Activated CD8-positive, alpha-beta memory T cell treated with anti-CD3 and anti-CD28 coated beads, Interleukin-2, amount 10 ng/mL, durations not matched to agents 7 days and 5 days (primary cell): ENCODE results near the gene DCLK1. TPM values are rescaled to one million over a fixed set of nuclear protein-coding genes. Genes with fewer than 3 reads are reported as not detected.

Experiments
- ATAC-seq: fragments of 150-1000 bp; cut with Tn5 transposase; one replicate; pipeline ENCODE4 v1.10.0; 2021; ENCODE audit warnings: moderate library complexity
- CTCF ChIA-PET: fragments of 350-600 bp; sonication (Branson Sonifier 250); formaldehyde crosslinking; loops from one replicate; lab custom pipeline; 2021; ENCODE audit warnings: antibody characterized with exemption; lab: Charles Lee
- DNase-seq: peaks from one replicate; pipeline ENCODE4 v3.0.0-alpha.2; 2020
- H3K27ac Mint-ChIP-seq: one replicate; pipeline ENCODE4 v1.8.0; 2021; ENCODE audit warnings: mild to moderate bottlenecking, mixed read lengths
- H3K27me3 Mint-ChIP-seq: one replicate; pipeline ENCODE4 v1.8.0; 2021; ENCODE audit warnings: mixed read lengths
- H3K36me3 Mint-ChIP-seq: one replicate; pipeline ENCODE4 v1.8.0; 2021; ENCODE audit warnings: mild to moderate bottlenecking, mixed read lengths
- H3K4me1 Mint-ChIP-seq: one replicate; pipeline ENCODE4 v1.8.0; 2021; ENCODE audit warnings: mixed read lengths
- H3K4me3 Mint-ChIP-seq: one replicate; pipeline ENCODE4 v1.8.0; 2021; ENCODE audit warnings: mild to moderate bottlenecking, moderate library complexity, mixed read lengths
- H3K9me3 Mint-ChIP-seq: one replicate; pipeline ENCODE4 v1.8.0; 2022; ENCODE audit warnings: low read depth, mixed read lengths
- total RNA-seq, 2 experiments: library from RNA; stranded (reverse); gene quantifications; one replicate each; pipeline ENCODE4 v1.2.3, GENCODE V29; 2021

Gene DCLK1
- total RNA-seq, 2 experiments from 2014 or later = not detected

DNA sequence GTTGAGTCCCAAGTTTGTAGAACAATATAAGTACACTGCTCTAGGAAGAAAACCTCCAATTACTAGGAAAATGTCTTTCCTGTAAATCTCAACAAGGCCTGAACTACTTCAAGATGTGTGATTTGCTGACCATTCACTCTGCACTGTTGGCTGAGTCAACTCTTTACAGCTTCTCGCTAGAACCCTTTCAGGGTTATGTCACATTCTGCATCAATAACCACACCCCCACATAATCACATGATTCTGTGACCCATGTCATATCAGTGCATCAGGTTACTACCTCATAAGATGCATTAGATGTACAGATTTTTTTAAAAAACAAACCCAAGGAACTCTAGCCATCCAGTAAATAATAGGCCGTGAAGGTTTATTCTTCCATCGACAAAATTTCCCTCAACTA lies 16.1 kb upstream of the DCLK1 start:
- H3K27ac Mint-ChIP-seq = no peak overlapping the region
- H3K9me3 Mint-ChIP-seq = peaks cover 2% of the 10 kb centered on the region
- CTCF ChIA-PET = no interaction called here
- no peaks in the 10 kb centered on the region for H3K36me3 Mint-ChIP-seq
- DNase-seq (no peak), ATAC-seq (no peak)
- H3K27me3 Mint-ChIP-seq = no peaks in the 10 kb centered on the region
- H3K4me3 Mint-ChIP-seq = no peak overlapping the region
- no peaks in the 10 kb centered on the region for H3K4me1 Mint-ChIP-seq

DNA sequence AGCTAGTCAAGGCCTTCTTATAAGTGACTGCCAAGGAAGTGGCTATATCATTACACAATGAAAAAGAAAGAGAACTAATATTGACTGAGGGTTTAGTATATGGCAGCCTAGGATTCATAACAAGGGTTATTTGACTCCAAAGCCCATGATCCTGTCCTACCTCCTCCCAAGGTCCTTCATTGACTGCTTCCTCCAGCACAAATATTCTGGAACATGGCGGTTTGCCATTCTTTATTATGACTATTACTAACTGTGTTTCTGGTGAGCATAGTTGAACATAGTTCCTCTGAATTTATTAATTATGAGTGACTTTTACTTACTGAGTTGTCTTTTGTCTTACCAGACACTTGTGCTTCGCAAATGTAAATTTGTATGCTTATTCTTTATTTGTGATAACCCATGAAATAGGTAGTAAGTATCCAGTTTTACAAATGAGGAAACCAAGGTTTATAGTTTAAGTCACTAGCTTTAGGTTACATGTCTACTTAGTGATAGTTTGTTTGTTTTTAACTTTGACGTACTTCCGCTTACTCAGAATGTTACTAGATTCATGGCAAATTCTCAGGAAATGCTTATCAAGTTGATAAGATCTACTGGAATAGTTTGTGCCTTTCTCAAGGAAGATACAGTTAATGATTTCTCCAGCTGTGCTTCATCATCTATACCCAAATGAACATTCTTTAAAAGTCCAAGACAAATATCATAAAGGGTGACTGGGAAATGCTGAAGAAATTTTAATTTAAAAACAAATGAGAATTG lies 15.5 kb upstream of the DCLK1 start:
- DNase-seq = no peak
- H3K27me3 Mint-ChIP-seq = no peaks in the 10 kb centered on the region
- H3K9me3 Mint-ChIP-seq = peaks cover 2% of the 10 kb centered on the region
- no peaks in the 10 kb centered on the region for H3K4me1 Mint-ChIP-seq
- no peaks in the 10 kb centered on the region for H3K36me3 Mint-ChIP-seq
- CTCF ChIA-PET = no interaction called here
- no peak overlapping the region for H3K27ac Mint-ChIP-seq
- no peak overlapping the region for H3K4me3 Mint-ChIP-seq
- no peak for ATAC-seq

DNA sequence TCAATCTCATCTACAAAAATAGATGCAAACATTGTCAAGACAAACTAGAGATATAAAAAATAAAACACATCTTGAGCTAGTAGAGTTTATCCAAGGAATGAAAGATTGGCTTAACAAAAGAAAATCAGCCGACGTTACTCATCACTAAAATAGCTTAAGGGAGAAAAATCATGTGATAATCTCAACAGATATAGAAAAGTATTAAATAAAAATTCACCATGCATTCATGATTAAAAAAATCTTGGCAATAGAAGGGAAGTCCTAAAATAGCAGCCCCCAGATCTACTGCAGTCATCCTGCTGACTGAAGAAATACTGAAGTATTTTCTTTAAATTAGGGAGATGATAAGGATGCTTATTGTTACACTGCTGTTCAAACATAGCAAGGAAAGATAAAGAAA lies 12.6 kb upstream of the DCLK1 start:
- H3K36me3 Mint-ChIP-seq = no peaks in the 10 kb centered on the region

DNA sequence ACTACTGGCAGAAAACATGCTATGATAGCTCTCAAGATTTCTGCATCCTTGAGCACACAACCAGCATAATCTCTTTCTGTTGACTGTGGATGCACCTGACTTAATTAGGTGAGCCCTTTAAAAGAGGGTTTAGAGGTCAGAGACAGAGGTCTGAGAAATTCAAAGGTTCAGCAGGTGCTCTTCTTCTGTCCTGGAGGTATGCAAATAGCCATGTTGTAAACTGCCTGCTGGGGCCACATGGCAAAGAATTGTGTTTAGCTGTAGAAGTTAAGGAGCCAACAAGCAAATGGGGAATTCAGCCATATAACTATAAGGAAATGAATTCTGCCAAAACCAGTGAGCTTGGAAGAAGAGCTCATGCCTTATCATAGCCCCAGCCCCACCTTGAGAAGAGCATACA lies 11.6 kb upstream of the DCLK1 start:
- Mint-ChIP-seq H3K4me3 (no peak overlapping the region), H3K4me1 (no peaks in the 10 kb centered on the region), H3K9me3 (no peaks in the 10 kb centered on the region), H3K36me3 (no peaks in the 10 kb centered on the region), H3K27me3 (no peaks in the 10 kb centered on the region), H3K27ac (no peak overlapping the region)
- ATAC-seq = no peak
- CTCF ChIA-PET = no interaction called here
- no peak for DNase-seq

More for the DNA sequence above, 12.6 kb upstream of the DCLK1 start:
- no peak for ATAC-seq
- no peak for DNase-seq
- H3K9me3 Mint-ChIP-seq = peaks cover 2% of the 10 kb centered on the region
- no peak overlapping the region for H3K27ac Mint-ChIP-seq
- CTCF ChIA-PET = no interaction called here
- H3K4me1 Mint-ChIP-seq = no peaks in the 10 kb centered on the region
- no peaks in the 10 kb centered on the region for H3K27me3 Mint-ChIP-seq
- no peak overlapping the region for H3K4me3 Mint-ChIP-seq

DNA sequence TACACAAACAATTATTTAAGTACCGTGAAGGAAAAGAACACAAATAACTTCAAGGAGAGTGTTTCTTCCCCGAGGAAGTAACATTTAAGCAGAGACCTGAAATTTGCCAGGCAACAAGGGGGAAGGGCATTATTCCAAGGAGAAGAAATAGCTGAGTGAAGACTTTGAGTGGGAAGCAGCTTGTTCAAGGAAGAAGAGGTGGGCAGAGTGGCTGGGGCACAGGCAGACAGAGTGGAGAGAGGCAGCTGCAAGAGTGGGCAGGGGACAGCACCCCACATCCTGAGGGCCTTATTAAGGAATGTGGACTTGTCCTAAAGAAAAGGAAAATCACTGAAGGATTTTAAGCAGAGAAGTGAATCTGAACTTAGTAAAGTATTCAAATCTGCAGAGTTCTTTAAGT lies 4.7 kb upstream of the DCLK1 start:
- no peak for DNase-seq
- peaks cover 4% of the 10 kb centered on the region for H3K9me3 Mint-ChIP-seq
- no peak overlapping the region for H3K27ac Mint-ChIP-seq
- CTCF ChIA-PET = no interaction called here
- peaks cover 16% of the 10 kb centered on the region for H3K27me3 Mint-ChIP-seq
- H3K4me3 Mint-ChIP-seq = no peak overlapping the region
- no peaks in the 10 kb centered on the region for H3K4me1 Mint-ChIP-seq
- ATAC-seq = no peak
- H3K36me3 Mint-ChIP-seq = no peaks in the 10 kb centered on the region

DNA sequence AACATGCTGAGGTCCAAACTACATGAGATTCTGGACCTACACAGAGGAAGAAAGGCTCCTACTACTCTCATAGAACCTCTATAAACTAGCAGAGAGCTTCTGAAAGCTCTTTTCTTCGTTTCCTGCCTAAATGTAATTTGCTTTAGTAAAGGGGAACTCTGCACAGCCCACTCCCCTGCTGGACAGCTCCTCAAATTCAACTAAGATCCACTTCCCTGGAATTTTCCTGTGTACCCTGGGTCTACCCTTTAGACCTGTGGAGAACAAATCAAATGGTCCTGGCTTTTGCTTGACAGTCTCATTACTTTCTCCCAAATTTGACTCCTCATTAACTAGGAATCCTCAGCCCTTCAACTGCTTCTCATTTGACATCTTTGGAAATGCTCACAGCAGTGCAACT lies 3.5 kb upstream of the DCLK1 start:
- CTCF ChIA-PET = no interaction called here
- DNase-seq (no peak), ATAC-seq (no peak)
- no peak overlapping the region for H3K4me3 Mint-ChIP-seq
- H3K27me3 Mint-ChIP-seq = peaks cover 25% of the 10 kb centered on the region
- no peaks in the 10 kb centered on the region for H3K36me3 Mint-ChIP-seq
- no peak overlapping the region for H3K27ac Mint-ChIP-seq
- H3K4me1 Mint-ChIP-seq = no peaks in the 10 kb centered on the region
- peaks cover 4% of the 10 kb centered on the region for H3K9me3 Mint-ChIP-seq

DNA sequence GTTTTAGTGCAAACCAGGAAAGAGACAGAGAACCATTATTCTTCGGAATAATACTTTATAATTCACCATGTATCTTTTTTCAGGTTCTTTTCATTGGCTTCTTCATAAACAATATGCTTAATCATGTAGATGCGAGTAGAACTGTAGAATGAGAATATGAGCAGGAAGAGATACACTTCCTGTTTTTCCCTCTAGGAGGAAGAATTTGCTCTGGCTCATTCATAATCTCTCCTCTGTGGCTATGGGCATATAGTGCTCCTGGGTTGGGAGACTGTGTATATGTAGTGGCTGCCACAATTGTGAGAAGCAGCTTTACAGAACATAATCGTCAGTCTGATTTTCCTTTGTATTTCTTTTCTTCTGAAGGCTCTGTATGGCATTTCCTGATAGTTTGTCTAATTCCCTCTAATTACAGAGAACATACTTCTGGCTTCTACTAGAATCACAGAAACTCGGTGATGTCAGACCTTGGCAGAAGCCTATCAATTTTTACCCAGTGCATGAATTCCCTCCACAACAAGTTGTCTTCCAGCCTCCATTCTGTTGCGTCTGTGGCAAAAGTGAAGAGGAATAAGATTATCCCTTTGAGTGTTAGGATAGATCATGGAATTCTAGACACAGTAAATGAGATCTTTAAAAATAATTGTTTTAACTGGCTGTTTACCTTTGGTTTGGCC lies 2.9 kb upstream of the DCLK1 start:
- H3K27ac Mint-ChIP-seq = no peak overlapping the region
- CTCF ChIA-PET = no interaction called here
- H3K27me3 Mint-ChIP-seq = peaks cover 27% of the 10 kb centered on the region
- DNase-seq (no peak), ATAC-seq (no peak)
- no peaks in the 10 kb centered on the region for H3K36me3 Mint-ChIP-seq
- H3K4me1 Mint-ChIP-seq = no peaks in the 10 kb centered on the region
- peaks cover 4% of the 10 kb centered on the region for H3K9me3 Mint-ChIP-seq
- H3K4me3 Mint-ChIP-seq = no peak overlapping the region

DNA sequence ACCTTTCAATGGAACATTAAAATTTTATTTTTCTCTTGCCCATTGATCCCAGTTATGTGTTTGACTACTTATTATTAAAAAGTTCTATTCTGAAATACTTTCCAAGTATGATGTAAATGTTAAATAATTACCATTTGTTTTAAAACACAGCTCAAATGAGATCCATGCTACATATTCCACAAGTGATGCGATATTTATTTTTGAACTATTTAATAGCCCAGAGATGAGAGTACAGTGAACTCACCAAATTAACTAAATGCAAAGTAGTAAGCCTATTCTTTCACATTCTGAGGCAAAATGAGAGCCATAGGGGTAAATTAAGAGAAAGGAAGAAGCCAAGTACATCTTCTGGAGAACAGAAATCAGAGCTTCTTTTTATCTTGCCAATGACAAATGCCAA lies 1.2 kb upstream of the DCLK1 start:
- CTCF ChIA-PET = no interaction called here
- Mint-ChIP-seq H3K27ac (no peak overlapping the region), H3K4me1 (no peaks in the 10 kb centered on the region), H3K4me3 (no peak overlapping the region), H3K36me3 (no peaks in the 10 kb centered on the region), H3K9me3 (peaks cover 4% of the 10 kb centered on the region), H3K27me3 (peaks cover 27% of the 10 kb centered on the region)
- ATAC-seq = no peak
- no peak for DNase-seq

DNA sequence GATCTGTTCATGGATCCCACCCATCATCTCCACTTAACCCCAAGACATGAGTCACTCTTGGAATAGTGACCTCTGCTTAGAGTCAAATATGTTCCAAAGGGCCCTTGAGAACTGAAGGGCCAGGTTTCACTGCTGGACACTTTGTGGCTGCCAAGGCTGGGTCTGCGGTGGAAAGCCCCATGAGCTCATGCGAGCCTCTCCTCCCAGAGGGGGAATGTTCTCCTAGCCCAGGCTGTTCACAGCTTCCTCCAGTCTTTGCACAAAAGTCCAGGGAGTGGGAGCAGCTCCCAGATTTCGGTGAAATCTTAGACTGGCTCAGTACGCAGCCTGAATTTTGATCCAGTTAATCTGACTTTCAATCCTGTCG lies 732 bp upstream of the DCLK1 start:
- Mint-ChIP-seq H3K36me3 (no peaks in the 10 kb centered on the region), H3K4me1 (no peaks in the 10 kb centered on the region), H3K27me3 (peaks cover 27% of the 10 kb centered on the region), H3K27ac (no peak overlapping the region), H3K4me3 (no peak overlapping the region), H3K9me3 (peaks cover 4% of the 10 kb centered on the region)
- CTCF ChIA-PET = no interaction called here
- no peak for ATAC-seq
- no peak for DNase-seq

DNA sequence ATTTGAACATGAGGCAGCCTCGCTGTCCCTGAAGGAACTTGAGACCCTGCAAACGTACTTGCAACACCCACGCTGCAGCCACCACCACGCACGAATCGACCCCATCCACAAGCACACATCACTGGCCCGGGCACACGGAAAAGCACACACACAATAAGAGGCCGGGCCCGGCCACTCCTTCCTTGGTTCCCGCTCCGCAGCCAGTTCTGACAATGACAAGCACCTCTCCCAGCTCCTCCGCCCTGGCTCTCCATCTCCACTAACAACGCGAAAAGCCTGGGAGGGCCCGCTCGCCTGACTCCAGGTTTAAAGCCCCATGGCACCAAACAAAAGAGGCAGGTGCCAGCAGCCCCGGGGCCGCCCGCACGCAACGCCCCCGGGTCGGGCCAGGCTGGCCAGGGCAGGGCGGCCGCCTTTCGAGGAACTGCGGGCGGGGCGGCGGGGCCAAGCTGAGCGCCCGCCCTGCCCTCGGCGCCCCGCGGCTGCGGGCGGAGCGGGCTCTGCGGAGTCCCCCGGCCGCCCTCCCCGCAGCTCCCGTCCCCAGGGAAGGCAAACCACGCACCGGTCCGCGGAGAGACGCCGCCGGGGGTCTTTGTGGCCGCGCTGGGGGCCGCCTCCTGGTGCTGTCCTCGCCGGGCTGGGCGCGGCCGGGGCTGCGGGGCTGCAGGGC lies 495 bp downstream of the DCLK1 start:
- H3K36me3 Mint-ChIP-seq = no peaks in the 10 kb centered on the region
- H3K4me1 Mint-ChIP-seq = no peaks in the 10 kb centered on the region
- no peak overlapping the region for H3K4me3 Mint-ChIP-seq
- H3K27me3 Mint-ChIP-seq = peaks cover 27% of the 10 kb centered on the region
- no peak overlapping the region for H3K27ac Mint-ChIP-seq
- DNase-seq (no peak), ATAC-seq (no peak)
- H3K9me3 Mint-ChIP-seq = peaks cover 1% of the 10 kb centered on the region
- CTCF ChIA-PET = no interaction called here

DNA sequence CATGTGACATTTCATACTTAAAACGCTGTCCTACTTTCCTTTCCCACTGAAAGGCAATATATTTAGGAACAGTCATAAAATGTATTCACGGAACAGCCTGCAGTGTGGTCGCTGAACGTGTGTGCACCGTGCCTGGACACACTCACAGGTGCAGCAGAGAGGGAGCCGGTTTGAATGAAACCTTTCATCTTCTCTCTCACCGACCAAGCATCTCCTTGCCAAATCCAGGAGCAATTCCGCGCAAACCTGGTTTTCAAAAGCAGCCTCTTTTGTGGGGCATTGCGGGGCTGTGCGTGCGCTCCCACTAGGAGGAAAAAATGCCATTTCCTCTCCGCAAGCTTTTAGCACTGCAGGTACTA lies 1.0 kb downstream of the DCLK1 start:
- no peak overlapping the region for H3K4me3 Mint-ChIP-seq
- H3K36me3 Mint-ChIP-seq = no peaks in the 10 kb centered on the region
- DNase-seq = no peak
- no peaks in the 10 kb centered on the region for H3K9me3 Mint-ChIP-seq
- no peak for ATAC-seq
- CTCF ChIA-PET = no interaction called here
- no peak overlapping the region for H3K27ac Mint-ChIP-seq
- H3K4me1 Mint-ChIP-seq = no peaks in the 10 kb centered on the region
- peaks cover 27% of the 10 kb centered on the region for H3K27me3 Mint-ChIP-seq

DNA sequence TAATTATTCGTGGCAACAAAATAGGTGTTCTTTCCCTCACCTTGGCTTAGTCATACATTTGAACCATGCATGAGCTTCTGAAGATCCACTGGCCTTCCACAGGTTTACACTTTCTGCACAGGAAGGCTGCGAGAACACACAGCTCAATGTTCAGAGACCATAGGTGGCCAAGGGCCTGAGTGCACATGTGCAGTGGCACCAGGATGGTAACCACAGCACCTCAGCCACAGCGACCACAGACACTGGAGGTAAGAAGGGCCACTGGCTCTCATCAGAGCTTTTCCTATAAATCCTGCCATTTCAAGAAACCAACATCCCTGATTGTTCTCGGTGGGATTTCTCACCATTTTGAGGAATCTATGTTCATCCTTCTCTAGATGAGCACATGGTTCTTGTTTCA lies 1.6 kb downstream of the DCLK1 start:
- H3K27ac Mint-ChIP-seq = no peak overlapping the region
- H3K36me3 Mint-ChIP-seq = no peaks in the 10 kb centered on the region
- no peak overlapping the region for H3K4me3 Mint-ChIP-seq
- no peak for DNase-seq
- no peaks in the 10 kb centered on the region for H3K9me3 Mint-ChIP-seq
- peaks cover 27% of the 10 kb centered on the region for H3K27me3 Mint-ChIP-seq
- no peak for ATAC-seq
- no peaks in the 10 kb centered on the region for H3K4me1 Mint-ChIP-seq
- CTCF ChIA-PET = no interaction called here

DNA sequence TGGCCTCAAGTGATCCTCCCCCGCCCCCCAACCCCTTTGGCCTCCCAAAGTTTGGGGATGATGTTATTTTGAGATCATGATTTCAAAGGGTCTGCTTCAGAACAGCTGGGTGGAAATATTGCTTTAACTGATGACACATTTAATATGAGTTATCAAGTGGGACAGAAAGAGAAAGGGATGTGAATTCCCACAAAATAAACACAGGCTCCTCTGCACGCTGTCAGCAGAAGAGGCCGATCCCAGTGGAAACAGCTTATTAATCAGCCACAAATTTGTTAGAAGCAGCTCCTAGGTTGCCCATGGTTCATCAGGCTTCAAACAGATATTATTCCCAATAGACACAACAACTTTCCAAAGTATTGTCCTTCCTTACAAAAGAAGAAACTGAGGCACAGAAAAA lies 4.7 kb downstream of the DCLK1 start:
- DNase-seq (no peak), ATAC-seq (no peak)
- no peak overlapping the region for H3K27ac Mint-ChIP-seq
- CTCF ChIA-PET = no interaction called here
- no peak overlapping the region for H3K4me3 Mint-ChIP-seq
- peaks cover 13% of the 10 kb centered on the region for H3K27me3 Mint-ChIP-seq
- H3K4me1 Mint-ChIP-seq = no peaks in the 10 kb centered on the region
- H3K9me3 Mint-ChIP-seq = no peaks in the 10 kb centered on the region
- no peaks in the 10 kb centered on the region for H3K36me3 Mint-ChIP-seq

DNA sequence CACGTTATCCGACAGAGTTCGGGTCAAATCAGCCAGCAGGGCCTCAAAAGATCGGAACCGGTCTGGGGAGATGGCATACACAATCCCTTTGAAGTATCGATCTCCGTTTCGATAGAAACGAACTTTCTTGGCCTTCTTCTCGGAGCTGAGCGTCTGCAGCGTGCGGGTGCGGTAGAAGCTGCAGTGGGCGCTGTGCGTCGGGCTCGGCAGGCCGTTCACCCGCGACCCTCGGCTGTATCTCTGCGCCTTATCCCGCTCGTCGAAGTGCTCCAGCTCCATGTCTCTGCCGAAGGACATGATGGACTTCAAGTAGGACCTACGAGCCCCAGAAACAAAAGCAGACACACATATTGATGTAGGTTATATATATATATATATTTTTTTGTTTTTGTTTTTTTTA lies 5.3 kb downstream of the DCLK1 start:
- CTCF ChIA-PET = no interaction called here
- H3K36me3 Mint-ChIP-seq = no peaks in the 10 kb centered on the region
- no peak for DNase-seq
- no peaks in the 10 kb centered on the region for H3K4me1 Mint-ChIP-seq
- ATAC-seq = no peak
- H3K9me3 Mint-ChIP-seq = no peaks in the 10 kb centered on the region
- no peak overlapping the region for H3K27ac Mint-ChIP-seq
- no peak overlapping the region for H3K4me3 Mint-ChIP-seq
- H3K27me3 Mint-ChIP-seq = peaks cover 11% of the 10 kb centered on the region
